GM12875 (cell line): ENCODE results near the gene CNOT10.
"Not testable (repeated sequence)": the region's sequence is repeated elsewhere in the genome, so short reads cannot be mapped to it uniquely, and the experiment has no call there.

Experiments used
- H3K4me3 ChIP-seq: one replicate; pipeline ENCODE4 v1.5.1; 2011; ENCODE audit warnings: low read depth, low read length, control low read depth
- CTCF ChIP-seq: IDR thresholded peaks from 2 replicates; pipeline ENCODE4 v1.5.1; 2011; ENCODE audit warnings: low read depth, mild to moderate bottlenecking, control low read depth, inconsistent platforms, low read length, moderate library complexity, borderline replicate concordance; ENCODE audit not compliant: insufficient read depth

CNOT10 gene

GRCh38 chr3:32684800-32685542 lies at the start of gene CNOT10:
CNOT10 (plus strand) TSS chr3:32685188; CDS start chr3:32685461, 273 bp downstream.
- peak within 1 kb of the TSS; percentile 91 for H3K4me3 ChIP-seq
- TF ChIP-seq CTCF = no peak

- TF ChIP-seq CTCF = no peak
- H3K4me3 ChIP-seq = no peak overlapping the region
Observed at GRCh38 chr3:32640939-32641338, 44.0 kb upstream of the CNOT10 start.

GRCh38 chr3:32641356-32641755 lies 43.6 kb upstream of the CNOT10 start:
- H3K4me3 ChIP-seq = no peak overlapping the region
- TF ChIP-seq CTCF = no peak

- H3K4me3 ChIP-seq = no peak overlapping the region
- TF ChIP-seq CTCF = no peak
Observed at GRCh38 chr3:32643354-32643753, 41.6 kb upstream of the CNOT10 start.

- no peak overlapping the region for H3K4me3 ChIP-seq
- TF ChIP-seq CTCF = no peak
Observed at GRCh38 chr3:32643816-32644215, 41.2 kb upstream of the CNOT10 start.

GRCh38 chr3:32644380-32644779 lies 40.6 kb upstream of the CNOT10 start:
- H3K4me3 ChIP-seq = no peak overlapping the region
- no peak for TF ChIP-seq CTCF

GRCh38 chr3:32646761-32647160 lies 38.2 kb upstream of the CNOT10 start:
- H3K4me3 ChIP-seq = no peak overlapping the region
- no peak for TF ChIP-seq CTCF

GRCh38 chr3:32652337-32653100 lies 32.5 kb upstream of the CNOT10 start:
- not testable (repeated sequence) for H3K4me3 ChIP-seq
